GM19099 (cell line): Measurements from ENCODE around the gene MOGAT2.

ENCODE experiments used
- POLR2A ChIP-seq: IDR thresholded peaks from 3 replicates; pipeline ENCODE4 v1.6.1; 2011; ENCODE audit warnings: low read depth; ENCODE audit not compliant: insufficient read length; ENCODE audit errors: extremely low read depth

The MOGAT2 gene

GRCh38 chr11:75780888-75781287 is 63.2 kb downstream of the MOGAT2 start:
- no peak for TF ChIP-seq POLR2A

GRCh38 chr11:75781296-75781695 is 63.7 kb downstream of the MOGAT2 start:
- TF ChIP-seq POLR2A, result no peak

- TF ChIP-seq POLR2A, result no peak
These were observed 64.2 kb downstream of the MOGAT2 start for GRCh38 chr11:75781831-75782230.
